Astrocyte of the cerebellum (primary cell): Measurements from ENCODE around the gene AAR2.

Experiments used
- DNase-seq: peaks from one replicate; pipeline ENCODE4 v3.0.0-alpha.2; 2011; ENCODE audit warnings: low read depth
- H3K4me3 ChIP-seq: 2 replicates; pipeline ENCODE4 v1.5.1; 2011; ENCODE audit warnings: mild to moderate bottlenecking, low read depth, low read length, moderate library complexity
- CTCF ChIP-seq: IDR thresholded peaks from 2 replicates; pipeline ENCODE4 v1.5.1; 2012; ENCODE audit warnings: low read length, low read depth, moderate library complexity, mild to moderate bottlenecking; ENCODE audit errors: missing control alignments
- in situ Hi-C: cut with HindIII; loops from 2 replicates; pipeline ENCODE4 v1.10.0; 2017; ENCODE audit warnings: low sequenced_read_pairs

The AAR2 gene

GRCh38 chr20:36284751-36285150 lies 48.5 kb downstream of the AAR2 start:
- TF ChIP-seq CTCF = no peak
- in situ Hi-C loops = no loop called here
- DNase-seq = no peak
- no peak overlapping the region for H3K4me3 ChIP-seq

GRCh38 chr20:36285746-36286447 lies 49.6 kb downstream of the AAR2 start:
- no peak for DNase-seq
- in situ Hi-C loops = no loop called here

DNA sequence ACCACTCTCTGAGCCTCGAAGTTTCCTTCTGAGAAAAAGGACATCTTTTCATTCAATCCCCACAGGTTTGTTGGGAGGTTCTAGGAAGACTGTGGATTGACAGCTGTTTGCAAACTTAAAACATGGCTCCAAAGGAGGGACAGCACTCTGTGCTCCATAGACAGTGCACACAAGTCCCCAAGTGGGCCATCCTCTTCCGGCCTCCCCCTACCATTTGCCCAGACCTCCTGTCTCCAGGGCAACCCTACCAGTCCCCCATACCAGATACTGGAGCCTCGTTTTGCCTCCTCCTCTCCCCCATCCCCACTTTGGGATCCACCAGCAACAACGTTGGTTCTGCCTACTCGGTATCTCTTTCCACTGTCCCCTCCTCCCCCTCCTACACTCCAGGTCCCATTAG lies 61.4 kb downstream of the AAR2 start:
- in situ Hi-C loops = no loop called here
- no peak overlapping the region for H3K4me3 ChIP-seq
- no peak for DNase-seq
- no peak for TF ChIP-seq CTCF

More at GRCh38 chr20:36285746-36286447, 49.6 kb downstream of the AAR2 start:
- TF ChIP-seq CTCF = no peak
- no peak overlapping the region for H3K4me3 ChIP-seq

DNA sequence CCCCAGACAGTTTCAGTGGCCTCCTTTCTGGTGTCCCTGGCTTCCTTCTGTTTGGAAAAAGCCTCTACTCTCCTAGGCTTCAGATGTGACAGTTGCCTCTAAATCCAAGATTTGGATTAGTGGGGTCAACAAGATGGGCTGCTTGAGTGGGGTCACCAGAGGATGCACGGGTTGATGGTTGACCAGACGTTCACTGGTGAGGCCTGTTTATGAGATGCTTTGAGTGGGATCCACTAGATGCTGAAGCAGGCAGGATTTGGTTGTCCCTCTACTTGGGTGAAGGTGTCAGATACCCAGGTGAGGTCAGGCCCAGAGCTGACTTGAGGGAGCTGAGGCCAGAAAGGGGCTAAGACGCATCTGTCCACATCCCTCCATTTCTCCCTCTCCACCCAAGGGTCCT lies 61.8 kb downstream of the AAR2 start:
- in situ Hi-C loops = no loop called here
- no peak overlapping the region for H3K4me3 ChIP-seq
- DNase-seq = no peak
- no peak for TF ChIP-seq CTCF

DNA sequence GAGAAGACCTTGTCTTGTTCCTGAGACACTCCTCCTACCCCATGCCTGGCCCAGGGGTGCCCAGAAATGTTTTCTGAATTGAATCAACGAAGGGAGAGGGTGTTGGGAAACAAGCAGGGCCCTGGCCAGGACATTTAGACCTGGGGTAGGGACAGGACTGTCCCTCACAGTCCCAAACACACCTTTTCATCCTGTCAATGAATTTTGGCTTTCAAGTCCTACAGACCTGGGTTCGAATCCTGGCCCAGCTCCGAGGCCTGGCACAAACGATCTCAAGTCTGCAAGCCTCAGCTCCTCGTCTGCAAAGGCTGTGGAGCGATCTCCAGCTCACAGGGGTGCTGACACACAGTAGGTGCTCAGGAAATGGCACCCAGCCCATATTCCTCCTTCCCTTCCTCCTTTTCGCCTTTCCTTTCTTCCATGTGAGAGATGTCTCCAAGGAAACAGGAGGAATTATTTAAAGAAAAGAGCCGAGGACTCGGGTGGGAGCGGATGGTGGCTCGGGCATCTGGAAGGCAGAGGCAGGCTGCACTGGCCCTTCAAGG lies 62.6 kb downstream of the AAR2 start:
- no peak for TF ChIP-seq CTCF

DNA sequence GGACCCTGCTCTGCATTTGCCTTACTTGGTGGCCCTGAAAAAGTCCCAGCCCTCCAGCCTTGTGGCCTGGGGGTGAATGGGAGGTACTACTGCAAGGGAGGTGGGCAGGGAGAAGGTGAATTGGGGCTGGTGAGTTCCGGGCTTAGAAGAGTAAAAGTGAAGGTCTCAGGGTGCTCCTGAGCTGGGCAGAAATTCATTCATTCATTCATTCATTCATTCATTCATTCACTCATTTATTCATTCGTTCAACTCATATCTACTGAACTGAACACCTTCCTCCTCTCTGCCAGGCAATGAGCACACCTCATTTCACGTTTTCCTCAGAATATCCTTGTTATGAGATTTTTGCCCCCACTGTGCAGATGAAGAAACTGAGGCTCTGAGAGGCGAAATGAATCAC lies 63.2 kb downstream of the AAR2 start:
- no peak overlapping the region for H3K4me3 ChIP-seq
- in situ Hi-C loops = no loop called here
- TF ChIP-seq CTCF = no peak
- no peak for DNase-seq

More for the DNA sequence above, 62.6 kb downstream of the AAR2 start:
- in situ Hi-C loops = no loop called here
- DNase-seq = no peak
- H3K4me3 ChIP-seq = no peak overlapping the region
